Nephron progenitor cell (in vitro differentiated cells): ENCODE measurements around the gene TRPC5OS.

ENCODE experiments used
- DNase-seq: peaks from one replicate; pipeline ENCODE4 v3.0.0; 2021
- H3K27ac Mint-ChIP-seq: 2 replicates; pipeline ENCODE4 v1.8.0; 2021; ENCODE audit warnings: mild to moderate bottlenecking, moderate library complexity, mixed read lengths
- H3K27me3 Mint-ChIP-seq: 2 replicates; pipeline ENCODE4 v1.8.0; 2021; ENCODE audit warnings: mild to moderate bottlenecking, low read depth, mixed read lengths; ENCODE audit not compliant: poor library complexity
- H3K36me3 Mint-ChIP-seq: 2 replicates; pipeline ENCODE4 v1.8.0; 2021; ENCODE audit warnings: low read depth, mixed read lengths
- H3K4me1 Mint-ChIP-seq: 2 replicates; pipeline ENCODE4 v1.8.0; 2021; ENCODE audit warnings: mixed read lengths
- H3K4me3 Mint-ChIP-seq: 2 replicates; pipeline ENCODE4 v1.8.0; 2021; ENCODE audit warnings: mild to moderate bottlenecking, moderate library complexity, mixed read lengths
- H3K9me3 Mint-ChIP-seq: 2 replicates; pipeline ENCODE4 v1.8.0; 2021; ENCODE audit warnings: mild to moderate bottlenecking, moderate library complexity, mixed read lengths
- TF ChIP-seq, protein P1 (sequence below): fragments of 200-600 bp; sonication (generic); IDR thresholded peaks from 2 replicates; pipeline ENCODE4 v1.5.0; 2021; ENCODE audit warnings: antibody characterized with exemption

Gene TRPC5OS

DNA sequence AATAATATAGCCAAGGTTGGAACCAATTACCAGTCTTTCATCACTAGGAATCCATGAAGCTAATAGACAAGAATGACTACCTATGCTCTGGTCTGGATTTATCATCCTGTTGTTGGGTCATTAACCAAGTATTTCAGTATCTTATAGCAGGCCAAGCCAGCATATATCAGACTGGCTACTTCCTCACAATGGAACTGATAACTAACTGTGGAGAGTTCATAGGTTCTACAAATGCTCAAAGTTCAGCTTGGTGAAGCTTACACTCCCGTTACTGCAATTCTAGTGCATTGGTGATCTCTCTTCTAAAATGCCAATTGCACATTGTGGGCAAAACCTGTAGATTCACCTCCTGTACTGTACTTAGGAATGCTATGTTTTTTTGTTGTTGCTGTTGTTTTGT lies 4.8 kb downstream of the TRPC5OS start:
- Mint-ChIP-seq H3K4me3 (no peak overlapping the region), H3K9me3 (no peaks in the 10 kb centered on the region), H3K4me1 (no peaks in the 10 kb centered on the region), H3K27me3 (no peaks in the 10 kb centered on the region), H3K36me3 (no peaks in the 10 kb centered on the region), H3K27ac (no peak overlapping the region)
- TF ChIP-seq, protein P1, sequence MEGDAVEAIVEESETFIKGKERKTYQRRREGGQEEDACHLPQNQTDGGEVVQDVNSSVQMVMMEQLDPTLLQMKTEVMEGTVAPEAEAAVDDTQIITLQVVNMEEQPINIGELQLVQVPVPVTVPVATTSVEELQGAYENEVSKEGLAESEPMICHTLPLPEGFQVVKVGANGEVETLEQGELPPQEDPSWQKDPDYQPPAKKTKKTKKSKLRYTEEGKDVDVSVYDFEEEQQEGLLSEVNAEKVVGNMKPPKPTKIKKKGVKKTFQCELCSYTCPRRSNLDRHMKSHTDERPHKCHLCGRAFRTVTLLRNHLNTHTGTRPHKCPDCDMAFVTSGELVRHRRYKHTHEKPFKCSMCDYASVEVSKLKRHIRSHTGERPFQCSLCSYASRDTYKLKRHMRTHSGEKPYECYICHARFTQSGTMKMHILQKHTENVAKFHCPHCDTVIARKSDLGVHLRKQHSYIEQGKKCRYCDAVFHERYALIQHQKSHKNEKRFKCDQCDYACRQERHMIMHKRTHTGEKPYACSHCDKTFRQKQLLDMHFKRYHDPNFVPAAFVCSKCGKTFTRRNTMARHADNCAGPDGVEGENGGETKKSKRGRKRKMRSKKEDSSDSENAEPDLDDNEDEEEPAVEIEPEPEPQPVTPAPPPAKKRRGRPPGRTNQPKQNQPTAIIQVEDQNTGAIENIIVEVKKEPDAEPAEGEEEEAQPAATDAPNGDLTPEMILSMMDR = no peak
- DNase-seq = no peak

DNA sequence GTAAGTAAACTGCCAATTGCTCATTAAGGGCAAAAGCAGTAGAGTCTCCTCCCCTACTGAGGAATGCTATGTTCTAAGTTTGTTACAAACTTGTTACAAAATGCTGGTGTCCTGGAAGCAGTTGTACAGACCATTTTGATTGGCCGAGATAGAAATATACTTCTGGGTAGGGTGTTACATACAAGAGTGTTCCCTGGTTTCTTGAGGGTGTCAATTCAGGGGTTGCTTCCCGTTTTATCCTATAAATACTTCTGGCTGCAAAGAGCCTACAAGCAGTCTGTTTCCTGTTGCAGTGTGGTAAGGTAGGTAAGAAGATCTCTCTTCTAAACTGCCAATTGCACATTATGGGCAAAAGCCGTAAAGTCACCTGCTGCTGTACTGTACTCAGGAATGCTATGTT lies 5.7 kb downstream of the TRPC5OS start:
- no peak overlapping the region for H3K27ac Mint-ChIP-seq
- TF ChIP-seq, protein P1 = no peak
- no peak overlapping the region for H3K4me3 Mint-ChIP-seq
- no peaks in the 10 kb centered on the region for H3K27me3 Mint-ChIP-seq
- H3K36me3 Mint-ChIP-seq = no peaks in the 10 kb centered on the region
- no peak for DNase-seq
- H3K9me3 Mint-ChIP-seq = no peaks in the 10 kb centered on the region
- no peaks in the 10 kb centered on the region for H3K4me1 Mint-ChIP-seq

DNA sequence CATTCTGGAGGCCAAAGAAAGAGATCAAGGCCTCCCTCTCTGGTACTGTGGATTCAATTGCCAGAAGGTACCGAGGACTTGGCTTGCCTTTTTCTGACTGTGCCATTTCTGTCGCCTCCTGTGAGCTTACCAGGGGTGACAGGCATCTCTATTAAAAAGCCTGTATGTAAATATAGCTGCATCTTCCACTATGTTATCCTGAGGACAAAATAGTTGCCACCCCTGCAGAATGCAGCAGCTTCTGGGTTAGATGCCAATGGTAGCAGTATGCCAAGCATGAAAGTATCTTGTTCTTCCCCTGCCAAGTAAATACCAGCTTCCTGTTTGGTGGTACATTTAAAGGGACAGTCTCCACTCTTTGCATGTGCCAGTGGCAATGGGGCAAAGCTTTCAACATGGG lies 10.7 kb downstream of the TRPC5OS start:
- DNase-seq = no peak
- Mint-ChIP-seq H3K27me3 (peaks cover 3% of the 10 kb centered on the region), H3K4me1 (no peaks in the 10 kb centered on the region), H3K27ac (no peak overlapping the region), H3K9me3 (no peaks in the 10 kb centered on the region), H3K36me3 (no peaks in the 10 kb centered on the region), H3K4me3 (no peak overlapping the region)
- TF ChIP-seq, protein P1 = no peak

DNA sequence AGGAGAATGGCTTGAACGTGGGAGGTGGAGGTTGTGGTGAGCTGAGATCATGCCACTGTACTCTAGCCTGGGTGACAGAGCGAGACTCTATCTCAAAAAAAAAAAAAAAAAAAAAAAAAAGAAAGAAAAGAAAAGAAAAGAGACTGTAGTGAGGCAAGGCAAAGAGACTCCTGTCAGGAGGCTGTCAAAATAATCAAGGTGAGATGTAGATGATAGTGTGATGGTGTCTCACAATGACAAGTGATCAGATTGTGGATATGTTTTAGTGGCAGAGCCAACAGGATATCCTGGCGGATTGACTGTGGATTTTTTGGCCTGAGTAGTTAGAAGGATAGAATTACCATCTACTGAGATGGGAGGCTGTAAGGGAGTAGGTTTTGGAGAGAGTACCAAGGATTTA lies 12.6 kb downstream of the TRPC5OS start:
- no peak overlapping the region for H3K27ac Mint-ChIP-seq
- TF ChIP-seq, protein P1 = no peak
- no peaks in the 10 kb centered on the region for H3K4me1 Mint-ChIP-seq
- DNase-seq = no peak
- H3K9me3 Mint-ChIP-seq = no peaks in the 10 kb centered on the region
- H3K4me3 Mint-ChIP-seq = no peak overlapping the region
- H3K36me3 Mint-ChIP-seq = no peaks in the 10 kb centered on the region
- H3K27me3 Mint-ChIP-seq = peaks cover 6% of the 10 kb centered on the region

DNA sequence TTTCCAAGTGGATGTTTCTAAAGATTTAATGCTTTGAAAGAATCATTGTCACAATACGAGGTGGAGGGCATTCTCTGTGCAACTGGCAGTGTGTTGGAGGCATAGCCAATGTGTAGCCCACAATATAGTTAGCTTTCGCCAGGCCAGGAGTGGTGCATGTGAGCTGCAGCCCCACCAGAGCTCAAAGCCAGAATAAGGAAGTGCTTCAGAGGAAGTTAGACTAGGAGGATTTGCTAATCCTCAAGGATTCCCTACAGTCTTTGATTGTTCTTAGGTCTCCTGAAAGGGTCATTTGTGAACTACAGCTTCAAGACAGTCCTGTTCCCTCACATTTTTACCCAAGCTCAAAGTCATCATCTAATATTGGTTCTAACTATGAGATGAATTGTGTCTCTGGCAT lies 16.4 kb downstream of the TRPC5OS start:
- Mint-ChIP-seq H3K27ac (no peak overlapping the region), H3K9me3 (no peaks in the 10 kb centered on the region), H3K36me3 (no peaks in the 10 kb centered on the region), H3K4me3 (no peak overlapping the region), H3K27me3 (peaks cover 6% of the 10 kb centered on the region), H3K4me1 (no peaks in the 10 kb centered on the region)
- TF ChIP-seq, protein P1 = no peak
- DNase-seq = no peak

DNA sequence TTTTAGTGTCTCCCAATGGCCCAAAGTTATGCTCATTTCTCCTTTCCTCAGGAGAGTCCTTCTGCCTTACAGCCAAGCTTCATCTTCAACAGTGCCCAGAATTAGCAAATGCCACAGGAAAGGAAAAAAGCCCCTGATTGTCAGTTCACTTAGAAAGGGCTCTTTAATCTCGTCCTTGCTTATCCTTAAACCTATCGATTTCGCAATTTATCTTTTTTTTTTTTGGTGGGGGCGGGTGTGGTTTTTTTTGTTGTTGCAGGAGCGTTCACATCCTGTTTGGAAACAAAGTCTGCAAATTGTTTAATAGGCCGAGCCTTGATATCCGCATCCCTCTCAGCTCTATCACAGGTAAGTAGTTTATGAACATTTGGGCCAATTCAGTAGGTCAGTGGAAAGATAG lies 20.2 kb downstream of the TRPC5OS start:
- Mint-ChIP-seq H3K27ac (no peak overlapping the region), H3K4me1 (no peaks in the 10 kb centered on the region), H3K27me3 (peaks cover 7% of the 10 kb centered on the region), H3K4me3 (no peak overlapping the region), H3K36me3 (no peaks in the 10 kb centered on the region), H3K9me3 (no peaks in the 10 kb centered on the region)
- TF ChIP-seq, protein P1 = no peak
- DNase-seq = no peak
